Naive B cell (primary cell): Measurements from ENCODE around the gene KHK. TPM values are rescaled to one million over a fixed set of nuclear protein-coding genes. Genes with fewer than 3 reads are reported as not detected.

Experiments
- polyA plus RNA-seq, 6 donors: library from polyadenylated mRNA; unstranded; fragments of 300-500 nt; fragmentation: Illumina TruSeq; gene quantifications; one replicate each; pipeline ENCODE4 v1.2.3, GENCODE V29; 2021; ENCODE audit warnings: low read depth in 6 of 6

KHK gene
- polyA plus RNA-seq, 6 donors from 2014 or later = 3.3 to 8.9 (median 5.6) TPM

Other genes starting within 250 kb of the KHK start
- not detected for gene DPYSL5, start 238.6 kb upstream of the KHK start, polyA plus RNA-seq
- gene MAPRE3, start 116.1 kb upstream of the KHK start, polyA plus RNA-seq = 1 to 10 TPM; 1.2 to 4.2 (median 1.4) TPM
- gene TMEM214, start 53.8 kb upstream of the KHK start, polyA plus RNA-seq = 10 to 100 TPM; 16.6 to 32.9 (median 24.6) TPM
- 10 to 100 TPM in 3 of 6 donors, 1 to 10 TPM in 3; 7.8 to 11.6 (median 10.1) TPM for gene AGBL5, start 35.1 kb upstream of the KHK start, polyA plus RNA-seq
- 100 to 1,000 TPM; 594 to 733 (median 606) TPM for gene OST4, start 15.1 kb upstream of the KHK start, polyA plus RNA-seq
- 1 to 10 TPM in 2 of 6 donors, under 1 TPM in 4; 0.28 to 1.1 (median 0.77) TPM for gene EMILIN1, start 8.2 kb upstream of the KHK start, polyA plus RNA-seq
- gene CGREF1, start 32.4 kb downstream of the KHK start, polyA plus RNA-seq = not detected
- gene ABHD1, start 37.0 kb downstream of the KHK start, polyA plus RNA-seq = 1 to 10 TPM in 2 of 6 donors, not detected in 4; 1.2 to 1.3 TPM
- gene PREB, start 47.9 kb downstream of the KHK start, polyA plus RNA-seq = 100 to 1,000 TPM in 1 of 6 donors, 10 to 100 TPM in 5; 51.0 to 101 (median 56.2) TPM
- not detected for gene PRR30, start 52.6 kb downstream of the KHK start, polyA plus RNA-seq
- gene TCF23, start 62.2 kb downstream of the KHK start, polyA plus RNA-seq = not detected
- 100 to 1,000 TPM; 296 to 424 (median 357) TPM for gene ATRAID, start 125.3 kb downstream of the KHK start, polyA plus RNA-seq
- 10 to 100 TPM; 15.4 to 55.3 (median 22.4) TPM for gene SLC5A6, start 125.5 kb downstream of the KHK start, polyA plus RNA-seq
- gene CAD, start 130.6 kb downstream of the KHK start, polyA plus RNA-seq = 10 to 100 TPM in 5 of 6 donors, 1 to 10 TPM in 1; 5.4 to 20.7 (median 14.0) TPM
- gene SLC30A3, start 176.3 kb downstream of the KHK start, polyA plus RNA-seq = under 1 TPM in 2 of 6 donors, not detected in 4; 0.06 to 0.16 TPM
- not detected for gene DNAJC5G, start 188.7 kb downstream of the KHK start, polyA plus RNA-seq
- gene TRIM54, start 195.7 kb downstream of the KHK start, polyA plus RNA-seq = not detected
- gene UCN, start 221.7 kb downstream of the KHK start, polyA plus RNA-seq = 1 to 10 TPM in 1 of 6 donors, under 1 TPM in 3, not detected in 2; 0.55 to 1.4 (median 0.91) TPM
- 100 to 1,000 TPM; 133 to 234 (median 151) TPM for gene MPV17, start 236.3 kb downstream of the KHK start, polyA plus RNA-seq